Glomerular endothelial cell (primary cell): ENCODE results near the gene HSF4. TPM values are rescaled to one million over a fixed set of nuclear protein-coding genes. Genes with fewer than 3 reads are reported as not detected.

ENCODE experiments used
- DNase-seq: peaks from one replicate; pipeline ENCODE4 v3.0.0-alpha.2; 2011; ENCODE audit warnings: low read depth, low spot score; ENCODE audit errors: extremely low read depth
- total RNA-seq: library from RNA; depleted of rRNA; stranded (reverse); fragments of >200 nt; gene quantifications from 2 replicates; pipeline ENCODE4 v1.2.3, GENCODE V29; 2015

HSF4 gene
- total RNA-seq, 1 donor from 2014 or later = 4.8 TPM

- no peak for DNase-seq
These were observed 34.7 kb downstream of the HSF4 start, which contains the start of gene ELMO3 for GRCh38 chr16:67199011-67199807. Gene ELMO3 (plus strand): TSS chr16:67199131. CDS start chr16:67199327, 196 bp downstream.

GRCh38 chr16:67199808-67200198 is 35.3 kb downstream of the HSF4 start:
- DNase-seq = no peak

DNA sequence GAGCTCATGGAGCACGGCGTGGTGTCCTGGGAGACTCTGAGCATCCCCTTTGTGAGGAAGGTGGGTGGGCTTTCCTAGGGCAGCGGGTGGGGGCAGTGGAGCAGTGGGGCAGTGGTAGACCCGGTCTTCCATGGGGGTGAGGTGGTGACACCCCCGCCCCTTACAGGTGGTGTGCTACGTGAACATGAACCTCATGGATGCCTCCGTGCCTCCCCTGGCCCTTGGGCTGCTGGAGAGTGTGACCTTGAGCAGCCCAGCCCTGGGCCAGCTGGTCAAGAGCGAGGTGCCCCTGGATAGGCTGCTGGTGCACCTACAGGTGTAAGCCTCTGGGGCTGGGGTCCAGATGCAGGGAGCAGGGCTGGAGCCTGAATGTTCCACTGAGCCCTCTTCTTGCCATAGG is 35.9 kb downstream of the HSF4 start:
- no peak for DNase-seq

- no peak for DNase-seq
These were observed 37.1 kb downstream of the HSF4 start for GRCh38 chr16:67201411-67202345.

- no peak for DNase-seq
These were observed 37.9 kb downstream of the HSF4 start for GRCh38 chr16:67202426-67202825.

DNA sequence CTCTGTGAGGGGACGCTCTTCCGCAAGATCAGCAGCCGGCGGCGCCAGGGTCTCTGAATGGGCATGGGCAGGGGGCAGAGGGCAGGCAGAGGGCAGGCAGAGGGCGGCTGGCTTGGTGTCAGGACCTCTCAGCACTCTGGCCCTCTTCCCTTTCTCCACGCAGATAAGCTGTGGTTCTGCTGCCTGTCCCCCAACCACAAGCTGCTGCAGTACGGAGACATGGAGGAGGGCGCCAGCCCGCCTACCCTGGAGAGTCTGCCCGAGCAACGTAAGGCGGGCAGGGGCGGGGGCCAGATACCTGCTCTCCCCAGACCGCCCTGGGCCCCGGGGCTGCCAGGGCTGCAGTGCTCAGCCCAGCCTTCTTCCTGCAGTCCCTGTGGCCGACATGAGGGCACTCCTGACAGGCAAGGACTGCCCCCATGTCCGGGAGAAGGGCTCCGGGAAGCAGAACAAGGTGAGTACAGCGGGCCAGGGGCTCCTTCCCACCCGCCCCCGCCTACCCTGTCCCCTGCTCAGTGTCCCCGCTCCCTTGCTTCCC is 38.5 kb downstream of the HSF4 start:
- no peak for DNase-seq

GRCh38 chr16:67204076-67204475 is 39.5 kb downstream of the HSF4 start:
- no peak for DNase-seq

DNA sequence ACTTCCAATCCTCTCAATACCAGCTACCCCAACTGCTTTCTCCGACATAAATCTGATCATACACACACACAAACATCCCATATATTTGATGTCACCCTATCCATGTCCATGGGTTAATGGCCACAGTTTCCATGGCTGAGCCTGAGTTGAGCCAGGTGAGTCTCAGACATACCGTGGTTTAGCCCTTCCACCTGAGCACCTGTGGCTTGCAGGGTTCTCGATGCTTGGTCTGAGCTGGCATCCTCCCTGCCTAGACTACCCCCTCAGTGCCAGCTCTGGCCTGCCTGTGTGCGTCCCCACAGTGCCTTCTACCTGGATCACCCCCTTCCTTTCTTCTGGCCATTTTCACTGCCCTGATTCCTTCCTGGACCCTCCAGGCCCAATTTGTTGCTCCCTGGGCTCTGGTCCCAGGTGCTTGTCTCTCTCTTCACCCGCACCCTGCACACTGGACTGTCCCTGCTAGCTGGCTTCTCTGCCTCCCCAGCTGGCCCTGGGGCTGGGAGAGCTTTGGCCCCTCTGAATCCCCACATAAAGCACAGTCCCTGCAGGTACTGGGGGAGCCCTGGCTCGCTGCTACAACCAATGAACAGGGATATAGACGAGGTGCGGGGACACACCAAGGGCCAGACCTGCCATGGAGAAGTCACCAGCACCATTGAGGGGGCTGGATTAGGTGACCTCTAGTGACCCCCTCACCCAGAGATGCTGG is 41.7 kb downstream of the HSF4 start:
- DNase-seq = no peak

DNA sequence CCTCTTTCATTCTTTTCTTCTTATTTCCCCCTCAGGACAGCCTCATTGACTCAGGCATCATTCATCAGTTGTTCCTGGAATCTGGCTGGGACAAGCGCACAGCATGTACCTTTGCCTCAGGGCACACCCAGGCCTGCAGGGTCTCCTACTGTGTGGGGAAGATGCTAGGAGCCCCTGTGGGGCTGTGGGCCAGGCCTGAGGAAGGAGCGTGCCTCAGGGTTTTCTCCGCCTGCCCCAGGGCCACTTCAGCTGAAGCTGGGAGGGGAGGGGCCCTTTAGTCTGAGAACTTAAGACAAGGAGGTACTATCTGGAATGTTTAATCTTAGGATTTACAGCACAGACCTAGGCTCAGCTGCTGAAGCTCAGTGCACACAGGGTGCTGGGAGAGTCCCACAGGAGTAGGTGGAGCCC is 42.3 kb downstream of the HSF4 start:
- no peak for DNase-seq

DNA sequence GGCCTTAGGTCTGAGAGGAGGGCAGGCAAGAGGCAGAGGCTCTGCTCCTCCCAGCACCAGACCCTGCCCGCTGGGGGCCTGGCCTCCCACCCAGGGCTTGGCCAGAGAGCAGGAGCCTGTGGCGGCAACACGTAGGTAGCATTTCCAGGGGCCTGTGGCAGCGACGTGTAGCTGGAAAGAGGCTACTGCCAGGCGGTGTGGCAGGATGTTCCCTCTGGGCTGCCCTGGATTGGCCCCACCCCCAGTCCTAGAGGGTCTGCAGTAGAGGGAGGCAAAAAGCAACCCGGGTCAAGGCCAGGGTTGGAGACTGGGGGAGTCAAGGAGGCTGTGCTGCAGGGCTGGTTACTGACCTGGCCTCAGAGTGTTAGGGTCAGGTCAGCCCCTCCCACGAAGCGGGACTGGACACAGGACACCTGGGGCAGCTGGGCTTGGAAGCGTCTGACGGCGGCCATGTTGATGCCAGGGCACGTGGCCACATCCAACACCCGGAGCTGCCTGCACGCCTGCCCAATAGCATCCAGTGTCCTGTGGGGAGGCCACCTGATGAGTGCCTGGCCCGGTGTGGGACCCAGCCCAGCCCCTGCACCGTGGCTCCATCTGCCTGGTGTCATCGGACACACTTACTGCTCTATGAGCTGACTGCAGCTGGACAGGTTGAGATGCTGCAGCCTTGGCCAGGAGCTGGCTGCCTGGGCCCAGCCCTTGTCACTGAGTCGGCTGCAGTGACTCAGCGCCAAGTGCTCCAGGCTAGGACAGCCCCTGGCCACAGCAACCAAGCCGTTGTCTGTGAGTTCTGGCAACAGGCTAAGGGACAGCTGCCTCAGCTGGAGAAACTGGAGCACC is 42.9 kb downstream of the HSF4 start:
- no peak for DNase-seq

DNA sequence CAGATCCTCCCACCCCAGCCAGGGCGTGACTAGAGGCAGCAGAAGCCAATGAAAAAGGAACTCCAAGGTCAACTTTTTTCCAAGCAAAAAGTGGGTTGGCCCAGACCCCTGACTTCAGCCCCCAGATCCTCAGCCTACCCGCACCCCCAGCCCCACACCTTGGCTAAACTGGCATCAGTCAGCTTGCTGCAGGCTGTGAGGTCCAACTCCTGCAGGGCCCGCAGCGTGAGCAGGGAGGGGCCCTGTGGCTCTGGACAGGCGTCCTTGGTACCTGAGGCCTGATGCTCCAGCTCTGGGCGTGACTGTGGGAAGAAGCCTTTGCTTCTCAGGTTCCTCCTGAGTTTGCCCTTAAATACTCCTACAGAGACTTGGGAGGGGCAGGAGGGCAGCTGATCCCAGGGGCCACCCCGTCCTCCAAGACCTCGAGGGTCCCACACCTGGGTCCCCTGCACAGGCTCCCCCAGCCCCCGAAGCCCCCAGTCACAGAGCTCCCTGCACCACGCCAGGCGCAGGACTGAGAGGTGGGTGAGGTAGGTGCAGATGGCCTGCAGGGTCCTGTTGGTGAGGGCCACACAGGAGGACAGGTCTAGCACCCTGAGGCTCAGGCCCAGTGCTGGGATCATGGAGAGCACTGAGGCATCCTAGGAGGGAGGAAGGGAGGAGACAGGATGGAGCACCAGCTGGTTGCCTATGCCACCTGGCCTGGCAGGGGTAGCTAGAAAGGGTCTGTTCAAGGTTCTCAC is 43.8 kb downstream of the HSF4 start:
- no peak for DNase-seq

GRCh38 chr16:67209565-67209964 is 45.0 kb downstream of the HSF4 start:
- DNase-seq = no peak

GRCh38 chr16:67210069-67210937 is 45.8 kb downstream of the HSF4 start:
- DNase-seq = no peak

GRCh38 chr16:67211674-67212073 is 47.1 kb downstream of the HSF4 start:
- DNase-seq = no peak

- no peak for DNase-seq
These were observed 48.2 kb downstream of the HSF4 start for GRCh38 chr16:67212766-67213165.

- DNase-seq = no peak
These were observed 48.9 kb downstream of the HSF4 start for GRCh38 chr16:67213197-67214019.

DNA sequence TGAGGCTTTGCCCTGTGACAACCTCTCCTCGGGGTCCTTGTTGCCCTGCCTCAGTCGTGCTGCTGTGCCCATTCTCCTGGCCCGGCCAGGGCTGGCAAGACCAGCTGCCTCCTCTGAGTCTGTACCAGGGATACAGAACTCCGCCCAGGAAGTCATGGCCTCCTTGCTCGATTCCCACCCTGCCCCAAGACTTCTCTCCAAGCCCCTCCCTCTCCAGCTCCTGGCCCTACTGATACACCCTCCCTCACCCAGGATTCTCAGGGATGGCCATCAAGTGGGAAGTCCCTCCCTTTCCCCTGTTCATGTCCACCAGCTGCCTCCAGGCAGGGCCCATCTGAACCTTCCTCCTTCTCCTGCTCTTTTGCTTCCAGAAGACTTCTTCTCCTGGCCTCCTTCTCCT is 51.2 kb downstream of the HSF4 start:
- no peak for DNase-seq
